HEK293T (cell line): Measurements from ENCODE around the gene IL17REL.

ENCODE experiments used
- ARNT ChIP-seq: fragments of 450-650 bp; IDR thresholded peaks from 2 replicates; pipeline ENCODE4 v1.6.1; 2017; ENCODE audit warnings: mild to moderate bottlenecking
- BHLHE40 ChIP-seq: fragments of 450-650 bp; IDR thresholded peaks from 2 replicates; pipeline ENCODE4 v1.6.1; 2016; ENCODE audit warnings: mild to moderate bottlenecking, moderate library complexity, borderline replicate concordance
- FOXA1 ChIP-seq: fragments of 450-650 bp; IDR thresholded peaks from 2 replicates; pipeline ENCODE4 v1.6.1; 2016; ENCODE audit warnings: mild to moderate bottlenecking
- HDGF ChIP-seq: fragments of 450-650 bp; IDR thresholded peaks from 2 replicates; pipeline ENCODE4 v1.6.1; 2017; ENCODE audit warnings: antibody characterized with exemption, borderline replicate concordance
- NFRKB ChIP-seq: fragments of 450-650 bp; IDR thresholded peaks from 2 replicates; pipeline ENCODE4 v1.6.1; 2016; ENCODE audit warnings: mild to moderate bottlenecking, moderate library complexity
- SP1 ChIP-seq: fragments of 450-650 bp; IDR thresholded peaks from 2 replicates; pipeline ENCODE4 v1.6.1; 2017
- TARDBP ChIP-seq: fragments of 450-650 bp; IDR thresholded peaks from 2 replicates; pipeline ENCODE4 v1.6.1; 2016
- TF ChIP-seq, protein P1 (sequence below): fragments of 450-650 bp; IDR thresholded peaks from 2 replicates; pipeline ENCODE4 v1.6.1; 2016

DNA sequence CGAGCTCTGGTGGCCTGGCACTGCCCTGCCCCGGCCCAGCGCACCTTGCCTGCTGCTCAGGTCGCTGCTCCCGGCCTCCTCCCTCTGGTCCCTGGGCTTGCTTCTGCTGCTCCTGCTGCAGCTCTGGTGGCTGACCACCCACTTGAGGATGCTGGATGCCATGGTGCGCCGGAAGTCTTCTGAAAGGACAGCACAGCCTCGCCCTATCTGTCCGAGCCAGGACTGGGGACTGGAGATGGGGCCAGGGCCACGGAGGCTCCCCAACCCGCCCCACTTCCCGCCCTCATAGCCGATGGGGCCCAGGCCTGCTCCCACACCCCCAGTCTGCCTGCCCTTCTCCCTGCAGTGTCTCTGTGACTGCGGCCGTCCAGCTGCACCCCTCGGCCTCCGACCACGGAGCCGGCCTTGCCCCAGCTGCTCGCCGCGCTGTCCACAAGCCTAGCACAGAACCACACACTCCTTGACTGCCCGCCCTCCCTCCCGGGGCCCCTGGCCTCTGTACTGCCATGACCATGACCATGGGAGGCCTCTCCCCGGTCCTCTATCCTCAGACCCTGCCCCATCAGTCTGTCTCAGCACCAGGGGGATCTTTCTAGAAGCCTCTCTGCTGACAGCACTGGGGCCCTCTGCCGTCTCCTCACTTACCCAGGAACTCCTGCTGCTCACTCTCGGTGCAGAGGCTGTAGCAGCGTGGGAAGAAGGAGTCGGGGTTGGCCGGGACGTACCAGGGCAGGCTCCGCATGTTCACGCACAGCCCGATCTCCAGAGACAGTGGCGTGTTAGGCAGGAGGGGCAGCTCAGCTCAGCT is 32.9 kb upstream of the IL17REL start:
- no peak for TF ChIP-seq NFRKB
- TF ChIP-seq BHLHE40: no peak
- no peak for TF ChIP-seq TARDBP
- no peak for TF ChIP-seq SP1
- no peak for TF ChIP-seq FOXA1
- no peak for TF ChIP-seq ARNT
- TF ChIP-seq HDGF: no peak
- TF ChIP-seq, protein P1, sequence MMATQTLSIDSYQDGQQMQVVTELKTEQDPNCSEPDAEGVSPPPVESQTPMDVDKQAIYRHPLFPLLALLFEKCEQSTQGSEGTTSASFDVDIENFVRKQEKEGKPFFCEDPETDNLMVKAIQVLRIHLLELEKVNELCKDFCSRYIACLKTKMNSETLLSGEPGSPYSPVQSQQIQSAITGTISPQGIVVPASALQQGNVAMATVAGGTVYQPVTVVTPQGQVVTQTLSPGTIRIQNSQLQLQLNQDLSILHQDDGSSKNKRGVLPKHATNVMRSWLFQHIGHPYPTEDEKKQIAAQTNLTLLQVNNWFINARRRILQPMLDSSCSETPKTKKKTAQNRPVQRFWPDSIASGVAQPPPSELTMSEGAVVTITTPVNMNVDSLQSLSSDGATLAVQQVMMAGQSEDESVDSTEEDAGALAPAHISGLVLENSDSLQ: no peak
